Measurements from ENCODE around the gene KCNAB3.

DNA sequence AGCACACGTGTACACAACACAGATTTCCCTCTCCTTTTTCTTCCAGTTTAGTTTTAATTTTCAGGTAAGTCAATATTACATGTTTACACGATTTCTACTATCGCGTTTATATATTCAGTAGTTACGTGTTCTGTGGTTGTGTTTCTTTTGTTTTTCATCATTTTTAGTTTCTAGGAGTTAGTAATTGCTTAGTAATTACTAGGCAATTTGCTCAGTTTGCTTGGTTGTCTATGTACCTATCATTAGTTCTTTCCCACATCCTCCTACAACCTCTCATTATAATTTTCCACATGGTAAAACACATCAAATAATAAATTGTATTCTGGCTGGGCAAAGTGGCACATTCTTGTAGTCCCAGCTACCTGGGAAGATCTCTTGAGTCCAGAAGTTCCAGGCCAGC lies 48.1 kb upstream of the KCNAB3 start:
- TF ChIP-seq, protein P1, sequence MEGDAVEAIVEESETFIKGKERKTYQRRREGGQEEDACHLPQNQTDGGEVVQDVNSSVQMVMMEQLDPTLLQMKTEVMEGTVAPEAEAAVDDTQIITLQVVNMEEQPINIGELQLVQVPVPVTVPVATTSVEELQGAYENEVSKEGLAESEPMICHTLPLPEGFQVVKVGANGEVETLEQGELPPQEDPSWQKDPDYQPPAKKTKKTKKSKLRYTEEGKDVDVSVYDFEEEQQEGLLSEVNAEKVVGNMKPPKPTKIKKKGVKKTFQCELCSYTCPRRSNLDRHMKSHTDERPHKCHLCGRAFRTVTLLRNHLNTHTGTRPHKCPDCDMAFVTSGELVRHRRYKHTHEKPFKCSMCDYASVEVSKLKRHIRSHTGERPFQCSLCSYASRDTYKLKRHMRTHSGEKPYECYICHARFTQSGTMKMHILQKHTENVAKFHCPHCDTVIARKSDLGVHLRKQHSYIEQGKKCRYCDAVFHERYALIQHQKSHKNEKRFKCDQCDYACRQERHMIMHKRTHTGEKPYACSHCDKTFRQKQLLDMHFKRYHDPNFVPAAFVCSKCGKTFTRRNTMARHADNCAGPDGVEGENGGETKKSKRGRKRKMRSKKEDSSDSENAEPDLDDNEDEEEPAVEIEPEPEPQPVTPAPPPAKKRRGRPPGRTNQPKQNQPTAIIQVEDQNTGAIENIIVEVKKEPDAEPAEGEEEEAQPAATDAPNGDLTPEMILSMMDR (IDR thresholded peaks at IDR 0.05; ENCODE audit: low read depth, low read length) = no peak
- TF ChIP-seq POLR2A (IDR thresholded peaks at IDR 0.05; ENCODE audit: extremely low read depth, insufficient read length) = no peak
- TF ChIP-seq, protein P2, sequence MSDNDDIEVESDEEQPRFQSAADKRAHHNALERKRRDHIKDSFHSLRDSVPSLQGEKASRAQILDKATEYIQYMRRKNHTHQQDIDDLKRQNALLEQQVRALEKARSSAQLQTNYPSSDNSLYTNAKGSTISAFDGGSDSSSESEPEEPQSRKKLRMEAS (IDR thresholded peaks at IDR 0.05; ENCODE audit: low read depth, low read length) = no peak

Data from NB4 (cell line).